GM12878 (cell line): ENCODE results near the gene SCGB1C2.

Source experiments
- BCL11A ChIP-seq: IDR thresholded peaks from 2 replicates; pipeline ENCODE4 v1.6.1; 2011; ENCODE audit warnings: low read depth, low read length
- BRCA1 ChIP-seq: IDR thresholded peaks from 2 replicates; pipeline ENCODE4 v1.6.1; 2011; ENCODE audit warnings: low read depth, low read length, improper control_type of control experiment
- CBX5 ChIP-seq: sonication (generic); IDR thresholded peaks from 2 replicates; pipeline ENCODE4 v1.6.1; 2016; ENCODE audit warnings: low read depth, moderate library complexity, mild to moderate bottlenecking, inconsistent platforms
- ETV6 ChIP-seq, 2 experiments: fragments of 450-650 bp in 1 of 2; IDR thresholded peaks in 1 of 2; conservative IDR thresholded peaks in 1 of 2; 2 replicates each; pipeline ENCODE4 v1.6.1; 2014; ENCODE audit warnings: antibody characterized with exemption in 1 of 2, borderline replicate concordance in 1 of 2, low read depth in 1 of 2, mild to moderate bottlenecking in 1 of 2, moderate library complexity in 1 of 2
- POLR2A ChIP-seq: IDR thresholded peaks from 2 replicates; pipeline ENCODE4 v1.6.1; 2011; ENCODE audit warnings: low read depth, mild to moderate bottlenecking, low read length
- RBBP5 ChIP-seq: fragments of 200-600 bp; sonication (generic); conservative IDR thresholded peaks from 2 replicates; pipeline ENCODE4 v1.6.1; 2016
- REST ChIP-seq: IDR thresholded peaks from 2 replicates; pipeline ENCODE4 v1.6.1; 2012; ENCODE audit warnings: mild to moderate bottlenecking, low read depth, low read length
- USF2 ChIP-seq: IDR thresholded peaks from 2 replicates; pipeline ENCODE4 v1.6.1; 2011; ENCODE audit warnings: low read depth, low read length, improper control_type of control experiment, borderline replicate concordance
- ZSCAN29 ChIP-seq: fragments of 450-650 bp; IDR thresholded peaks from 2 replicates; pipeline ENCODE4 v1.6.1; 2017; ENCODE audit warnings: mild to moderate bottlenecking, moderate library complexity
- TF ChIP-seq, protein P1 (sequence below), 3 experiments: IDR thresholded peaks in 2 of 3; conservative IDR thresholded peaks in 1 of 3; 2 replicates each; pipeline ENCODE4 v1.5.1; 2011; ENCODE audit warnings: low read depth in 3 of 3, low read length in 3 of 3, mild to moderate bottlenecking in 3 of 3, control low read depth in 2 of 3, moderate library complexity in 2 of 3, inconsistent platforms in 1 of 3, mixed read lengths in 1 of 3; ENCODE audit not compliant: control insufficient read depth in 2 of 3, insufficient read depth in 1 of 3; ENCODE audit errors: extremely low read depth in 1 of 3
- TF ChIP-seq, protein P2 (sequence below): IDR thresholded peaks from 2 replicates; pipeline ENCODE4 v1.6.1; 2012; ENCODE audit warnings: low read depth, low read length, improper control_type of control experiment
- TF ChIP-seq, protein P3 (sequence below): fragments of 450-650 bp; formaldehyde crosslinking; IDR thresholded peaks from 2 replicates; pipeline ENCODE4 v1.4.0; 2022; ENCODE audit warnings: mild to moderate bottlenecking, moderate library complexity

DNA sequence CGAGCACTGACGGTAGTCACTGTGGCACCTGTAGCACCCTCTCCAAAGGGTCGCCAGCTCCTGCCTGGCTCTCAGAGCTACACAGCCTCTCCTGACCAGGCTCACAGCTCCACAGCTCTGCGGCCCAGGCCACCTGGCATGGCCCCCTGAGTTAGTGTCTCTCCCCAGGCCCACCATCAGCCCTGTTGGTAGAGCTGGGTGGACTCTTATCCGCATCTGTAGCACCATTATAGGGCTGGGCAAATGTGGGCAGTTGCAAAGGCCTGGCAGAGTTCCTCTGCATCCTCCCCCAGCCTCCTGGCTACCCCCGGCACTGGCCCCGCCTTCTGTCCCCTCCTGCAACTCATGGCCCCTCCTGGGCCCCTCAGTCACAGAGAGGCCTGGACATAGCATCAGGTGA, 18.2 kb downstream of the SCGB1C2 start:
- TF ChIP-seq, protein P1, sequence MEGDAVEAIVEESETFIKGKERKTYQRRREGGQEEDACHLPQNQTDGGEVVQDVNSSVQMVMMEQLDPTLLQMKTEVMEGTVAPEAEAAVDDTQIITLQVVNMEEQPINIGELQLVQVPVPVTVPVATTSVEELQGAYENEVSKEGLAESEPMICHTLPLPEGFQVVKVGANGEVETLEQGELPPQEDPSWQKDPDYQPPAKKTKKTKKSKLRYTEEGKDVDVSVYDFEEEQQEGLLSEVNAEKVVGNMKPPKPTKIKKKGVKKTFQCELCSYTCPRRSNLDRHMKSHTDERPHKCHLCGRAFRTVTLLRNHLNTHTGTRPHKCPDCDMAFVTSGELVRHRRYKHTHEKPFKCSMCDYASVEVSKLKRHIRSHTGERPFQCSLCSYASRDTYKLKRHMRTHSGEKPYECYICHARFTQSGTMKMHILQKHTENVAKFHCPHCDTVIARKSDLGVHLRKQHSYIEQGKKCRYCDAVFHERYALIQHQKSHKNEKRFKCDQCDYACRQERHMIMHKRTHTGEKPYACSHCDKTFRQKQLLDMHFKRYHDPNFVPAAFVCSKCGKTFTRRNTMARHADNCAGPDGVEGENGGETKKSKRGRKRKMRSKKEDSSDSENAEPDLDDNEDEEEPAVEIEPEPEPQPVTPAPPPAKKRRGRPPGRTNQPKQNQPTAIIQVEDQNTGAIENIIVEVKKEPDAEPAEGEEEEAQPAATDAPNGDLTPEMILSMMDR (IDR thresholded peaks at IDR 0.05 in 2 of 3, conservative IDR thresholded peaks at IDR 0.05 in 1 of 3; ENCODE audit: control insufficient read depth in 2 of 3, extremely low read depth in 1 of 3, insufficient read depth in 1 of 3, low read depth in 3 of 3, low read length in 3 of 3) = no peak
- no peak for TF ChIP-seq USF2
- TF ChIP-seq RBBP5 = no peak
- TF ChIP-seq POLR2A = no peak
- TF ChIP-seq ETV6 (conservative IDR thresholded peaks at IDR 0.05 in 1 of 2, IDR thresholded peaks at IDR 0.05 in 1 of 2; ENCODE audit: borderline replicate concordance in 1 of 2, low read depth in 1 of 2) = no peak
- no peak for TF ChIP-seq ZSCAN29
- TF ChIP-seq, protein P2, sequence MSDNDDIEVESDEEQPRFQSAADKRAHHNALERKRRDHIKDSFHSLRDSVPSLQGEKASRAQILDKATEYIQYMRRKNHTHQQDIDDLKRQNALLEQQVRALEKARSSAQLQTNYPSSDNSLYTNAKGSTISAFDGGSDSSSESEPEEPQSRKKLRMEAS = no peak
- TF ChIP-seq BCL11A = no peak
- no peak for TF ChIP-seq REST
- TF ChIP-seq, protein P3, sequence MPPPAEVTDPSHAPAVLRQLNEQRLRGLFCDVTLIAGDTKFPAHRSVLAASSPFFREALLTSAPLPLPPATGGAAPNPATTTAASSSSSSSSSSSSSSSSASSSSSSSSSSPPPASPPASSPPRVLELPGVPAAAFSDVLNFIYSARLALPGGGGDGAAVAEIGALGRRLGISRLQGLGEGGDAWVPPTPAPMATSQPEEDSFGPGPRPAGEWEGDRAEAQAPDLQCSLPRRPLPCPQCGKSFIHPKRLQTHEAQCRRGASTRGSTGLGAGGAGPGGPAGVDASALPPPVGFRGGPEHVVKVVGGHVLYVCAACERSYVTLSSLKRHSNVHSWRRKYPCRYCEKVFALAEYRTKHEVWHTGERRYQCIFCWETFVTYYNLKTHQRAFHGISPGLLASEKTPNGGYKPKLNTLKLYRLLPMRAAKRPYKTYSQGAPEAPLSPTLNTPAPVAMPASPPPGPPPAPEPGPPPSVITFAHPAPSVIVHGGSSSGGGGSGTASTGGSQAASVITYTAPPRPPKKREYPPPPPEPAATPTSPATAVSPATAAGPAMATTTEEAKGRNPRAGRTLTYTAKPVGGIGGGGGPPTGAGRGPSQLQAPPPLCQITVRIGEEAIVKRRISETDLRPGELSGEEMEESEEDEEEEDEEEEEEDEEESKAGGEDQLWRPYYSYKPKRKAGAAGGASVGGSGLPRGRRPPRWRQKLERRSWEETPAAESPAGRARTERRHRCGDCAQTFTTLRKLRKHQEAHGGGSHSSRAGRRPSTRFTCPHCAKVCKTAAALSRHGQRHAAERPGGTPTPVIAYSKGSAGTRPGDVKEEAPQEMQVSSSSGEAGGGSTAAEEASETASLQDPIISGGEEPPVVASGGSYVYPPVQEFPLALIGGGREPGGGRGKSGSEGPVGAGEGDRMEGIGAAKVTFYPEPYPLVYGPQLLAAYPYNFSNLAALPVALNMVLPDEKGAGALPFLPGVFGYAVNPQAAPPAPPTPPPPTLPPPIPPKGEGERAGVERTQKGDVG (CRISPR knock-in tag) = no peak
- TF ChIP-seq BRCA1 = no peak
- TF ChIP-seq CBX5 = no peak
